Astrocyte of the spinal cord (primary cell): Measurements from ENCODE around the gene NHERF1.

Experiments used
- DNase-seq: peaks from one replicate; pipeline ENCODE4 v3.0.0; 2011; ENCODE audit warnings: low read depth, low spot score
- H3K4me3 ChIP-seq: 2 replicates; pipeline ENCODE4 v1.5.1; 2011; ENCODE audit warnings: low read depth, mild to moderate bottlenecking, low read length, moderate library complexity
- in situ Hi-C: cut with HindIII; loops from 2 replicates; pipeline ENCODE4 v1.10.0; 2017; ENCODE audit warnings: low sequenced_read_pairs
- TF ChIP-seq, protein P1 (sequence below): IDR thresholded peaks from 2 replicates; pipeline ENCODE4 v1.5.1; 2012; ENCODE audit warnings: low read depth, mild to moderate bottlenecking, low read length, inconsistent platforms

NHERF1 gene

DNA sequence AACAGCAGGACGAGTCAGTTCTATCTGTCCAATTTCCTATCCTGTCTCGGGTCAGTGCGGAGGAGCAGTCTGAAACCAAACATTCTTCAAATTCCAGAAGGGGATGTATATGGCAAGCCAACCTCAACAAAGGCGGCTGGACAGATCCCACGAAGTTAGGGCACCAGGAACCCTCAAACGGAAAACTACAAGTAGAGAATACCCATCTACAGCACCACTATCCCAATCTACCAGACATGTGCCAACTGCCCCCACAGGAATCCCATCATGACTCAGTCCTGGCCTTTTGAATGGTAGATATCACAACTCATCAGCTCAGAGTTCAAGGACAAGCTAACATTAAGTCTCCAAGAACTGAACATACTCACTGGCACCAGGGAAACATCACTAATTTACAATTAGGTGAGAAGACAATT lies 25.5 kb downstream of the NHERF1 start:
- H3K4me3 ChIP-seq, result no peak overlapping the region
- TF ChIP-seq, protein P1, sequence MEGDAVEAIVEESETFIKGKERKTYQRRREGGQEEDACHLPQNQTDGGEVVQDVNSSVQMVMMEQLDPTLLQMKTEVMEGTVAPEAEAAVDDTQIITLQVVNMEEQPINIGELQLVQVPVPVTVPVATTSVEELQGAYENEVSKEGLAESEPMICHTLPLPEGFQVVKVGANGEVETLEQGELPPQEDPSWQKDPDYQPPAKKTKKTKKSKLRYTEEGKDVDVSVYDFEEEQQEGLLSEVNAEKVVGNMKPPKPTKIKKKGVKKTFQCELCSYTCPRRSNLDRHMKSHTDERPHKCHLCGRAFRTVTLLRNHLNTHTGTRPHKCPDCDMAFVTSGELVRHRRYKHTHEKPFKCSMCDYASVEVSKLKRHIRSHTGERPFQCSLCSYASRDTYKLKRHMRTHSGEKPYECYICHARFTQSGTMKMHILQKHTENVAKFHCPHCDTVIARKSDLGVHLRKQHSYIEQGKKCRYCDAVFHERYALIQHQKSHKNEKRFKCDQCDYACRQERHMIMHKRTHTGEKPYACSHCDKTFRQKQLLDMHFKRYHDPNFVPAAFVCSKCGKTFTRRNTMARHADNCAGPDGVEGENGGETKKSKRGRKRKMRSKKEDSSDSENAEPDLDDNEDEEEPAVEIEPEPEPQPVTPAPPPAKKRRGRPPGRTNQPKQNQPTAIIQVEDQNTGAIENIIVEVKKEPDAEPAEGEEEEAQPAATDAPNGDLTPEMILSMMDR, result no peak
- peak; percentile 45 for DNase-seq
- in situ Hi-C loops, result no loop called here

DNA sequence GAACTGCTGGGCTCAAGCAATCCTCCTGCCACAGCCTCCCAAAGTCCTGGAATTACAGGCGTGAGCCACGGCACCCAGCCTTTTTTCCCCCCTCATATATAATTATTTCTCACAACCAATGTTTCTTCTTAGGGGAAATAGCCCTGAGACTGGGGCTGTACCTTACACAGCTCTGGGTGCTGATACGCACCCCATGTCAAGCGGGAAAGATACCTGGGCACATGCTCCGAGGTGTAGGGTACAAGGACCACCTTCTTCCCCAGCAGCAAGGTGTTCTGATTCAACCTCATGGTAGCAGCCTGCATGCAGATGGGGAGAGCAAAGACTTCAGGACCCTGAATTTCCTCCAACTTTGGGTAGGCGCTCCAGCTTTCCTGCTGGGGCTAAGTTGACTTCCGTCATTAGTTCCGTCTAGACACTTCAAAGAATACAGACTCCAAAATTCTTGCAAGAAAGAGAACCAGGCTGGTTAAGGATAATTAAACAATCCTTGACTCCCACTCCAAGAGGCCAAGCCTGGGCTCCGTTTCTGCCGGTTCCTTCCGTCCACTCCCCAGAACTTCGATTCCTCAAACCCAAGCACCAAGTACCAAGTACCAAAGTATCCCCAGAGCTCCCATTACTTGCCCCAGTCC lies 27.1 kb downstream of the NHERF1 start:
- peak overlapping the region; percentile 75 for H3K4me3 ChIP-seq
- TF ChIP-seq, protein P1, result no peak
- in situ Hi-C loops, result no loop called here
- no peak for DNase-seq

DNA sequence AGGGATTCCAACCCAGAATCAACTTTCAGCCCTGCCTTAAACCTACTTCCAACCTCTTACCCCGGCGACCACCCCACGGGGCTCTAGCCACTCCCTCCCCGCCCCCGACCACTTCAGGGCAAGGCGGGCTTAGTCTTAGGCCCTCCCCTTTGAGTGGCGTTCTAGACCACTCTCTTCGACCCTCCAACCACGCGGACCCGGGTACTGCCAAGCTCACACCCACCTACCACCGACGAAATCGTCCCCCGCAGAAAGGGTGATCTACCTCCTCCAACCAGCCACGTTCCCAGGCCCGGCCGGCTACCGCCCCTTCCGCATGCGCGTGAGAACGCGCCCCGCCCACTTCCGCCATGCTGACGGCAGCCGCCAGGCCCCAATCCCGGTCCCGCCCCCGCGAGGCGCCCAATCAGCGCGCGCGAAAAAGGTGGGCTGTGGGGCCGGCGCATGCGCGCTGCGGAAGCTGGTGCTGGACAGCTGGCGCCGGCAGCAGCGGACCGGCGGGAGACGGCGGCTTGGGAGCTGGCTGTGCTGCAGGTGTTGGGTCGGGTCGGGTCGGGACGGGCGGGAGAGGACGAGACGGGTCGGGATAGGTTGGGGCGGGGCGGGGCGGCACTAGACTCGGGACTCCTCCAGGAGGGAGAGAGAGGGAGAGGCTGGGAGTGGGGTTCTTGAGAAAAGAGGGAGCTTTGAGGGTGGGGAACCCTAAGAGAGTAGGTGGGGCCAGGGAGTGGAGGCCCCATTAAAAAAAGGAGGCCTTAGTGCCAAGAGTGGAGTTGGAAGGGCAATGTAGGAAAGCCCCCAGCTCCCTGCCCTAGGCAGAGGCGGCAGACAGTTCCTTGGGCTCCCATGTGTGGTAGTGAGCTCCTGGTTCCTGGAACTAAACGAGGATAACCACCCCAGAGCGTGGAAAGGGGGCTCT lies 27.9 kb downstream of the NHERF1 start, which contains the start of gene NAT9:
NAT9 (minus strand) TSS at position 302 of the 919 bp plus-strand sequence. CDS start 647 bp downstream, outside the sequence.
- in situ Hi-C loops, result no loop called here
- DNase-seq, result peak; percentile 96
- H3K4me3 ChIP-seq, result peak within 1 kb of the TSS; percentile 75
- TF ChIP-seq, protein P1, result no peak

DNA sequence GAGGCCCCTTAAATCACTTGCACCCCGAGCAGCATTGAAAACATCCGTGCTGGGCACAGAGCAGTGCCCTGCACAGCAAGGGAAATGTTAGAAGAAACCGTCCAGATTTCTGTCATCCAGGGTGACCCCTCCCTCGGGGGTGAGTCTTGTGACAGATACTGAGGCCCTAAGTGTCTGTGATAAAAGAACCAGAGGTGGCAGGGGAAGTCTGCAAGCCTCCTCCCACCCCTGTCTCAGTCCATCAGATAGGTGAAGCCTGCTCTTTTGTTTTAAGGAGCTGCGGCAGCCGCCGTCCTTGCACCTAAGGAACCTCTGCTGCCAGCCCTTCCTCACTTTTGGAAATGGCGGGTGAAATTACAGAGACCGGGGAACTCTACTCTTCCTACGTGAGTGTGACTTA lies 28.6 kb downstream of the NHERF1 start:
- in situ Hi-C loops, result no loop called here
- no peak for DNase-seq
- H3K4me3 ChIP-seq, result peak overlapping the region; percentile 75
- TF ChIP-seq, protein P1, result no peak

DNA sequence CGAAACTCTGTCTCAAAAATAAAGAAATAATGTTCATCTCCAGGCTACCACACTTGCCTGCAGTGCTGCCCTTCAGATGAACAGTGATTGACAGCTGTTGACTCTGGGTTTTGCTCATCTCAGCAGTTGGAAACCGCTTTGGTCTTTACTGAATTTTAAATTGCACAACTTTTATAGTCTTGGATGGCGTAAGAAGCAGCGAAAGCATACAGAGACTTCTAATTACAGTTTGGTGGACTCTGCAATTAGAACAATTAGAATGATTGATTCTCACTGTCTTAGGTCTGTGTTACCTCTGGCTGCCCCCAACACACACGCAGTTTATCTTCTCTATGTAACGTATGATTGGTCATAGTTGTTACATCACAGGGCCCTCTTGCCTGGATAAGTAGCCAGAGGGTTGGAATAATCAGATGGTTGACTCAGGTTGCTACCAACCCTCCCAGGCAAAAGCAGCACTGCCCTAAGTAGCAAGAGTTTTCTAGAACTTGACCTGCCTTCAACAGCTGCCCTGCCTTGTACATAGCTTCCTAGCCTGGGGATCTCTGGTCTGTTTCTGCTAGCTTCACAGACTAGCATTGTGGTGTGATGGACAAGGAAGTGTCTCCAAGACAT lies 29.6 kb downstream of the NHERF1 start:
- TF ChIP-seq, protein P1, result no peak
- in situ Hi-C loops, result no loop called here
- H3K4me3 ChIP-seq, result no peak overlapping the region
- no peak for DNase-seq

DNA sequence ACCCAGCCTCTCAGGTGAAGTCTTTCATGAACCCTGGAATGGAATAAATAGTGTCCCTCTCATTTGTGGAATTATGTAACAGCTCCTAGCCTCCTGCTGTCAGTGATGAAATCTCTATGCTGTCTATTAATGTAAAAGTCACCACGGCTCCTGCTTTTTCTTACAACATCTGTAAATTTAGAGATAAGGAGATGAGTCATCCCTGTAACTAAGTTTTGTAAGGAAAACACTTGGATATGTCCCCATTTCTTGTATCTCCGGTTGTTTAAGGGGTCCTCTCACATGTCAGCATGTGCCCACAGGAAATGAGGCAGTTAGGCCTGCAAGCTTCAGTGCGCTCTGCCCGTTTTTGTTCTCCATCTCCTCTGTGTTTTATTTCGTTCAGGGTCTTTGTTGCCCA lies 30.5 kb downstream of the NHERF1 start:
- in situ Hi-C loops, result no loop called here
- H3K4me3 ChIP-seq, result no peak overlapping the region
- TF ChIP-seq, protein P1, result no peak

More for the DNA sequence above, 30.5 kb downstream of the NHERF1 start:
- no peak for DNase-seq
